GM21528 (cell line): ENCODE data around the gene TNFRSF1B.

Experiments
- ATAC-seq: cut with Tn5 transposase; IDR thresholded peaks from one replicate; pipeline ENCODE4 v1.9.1; 2021; ENCODE audit warnings: mild to moderate bottlenecking, moderate library complexity; ENCODE audit not compliant: unreplicated experiment, low FRiP score

Gene TNFRSF1B

GRCh38 chr1:12155328-12155727 lies 11.5 kb upstream of the TNFRSF1B start:
- ATAC-seq = no peak

GRCh38 chr1:12157366-12158231 lies 9.2 kb upstream of the TNFRSF1B start:
- ATAC-seq = no peak

DNA sequence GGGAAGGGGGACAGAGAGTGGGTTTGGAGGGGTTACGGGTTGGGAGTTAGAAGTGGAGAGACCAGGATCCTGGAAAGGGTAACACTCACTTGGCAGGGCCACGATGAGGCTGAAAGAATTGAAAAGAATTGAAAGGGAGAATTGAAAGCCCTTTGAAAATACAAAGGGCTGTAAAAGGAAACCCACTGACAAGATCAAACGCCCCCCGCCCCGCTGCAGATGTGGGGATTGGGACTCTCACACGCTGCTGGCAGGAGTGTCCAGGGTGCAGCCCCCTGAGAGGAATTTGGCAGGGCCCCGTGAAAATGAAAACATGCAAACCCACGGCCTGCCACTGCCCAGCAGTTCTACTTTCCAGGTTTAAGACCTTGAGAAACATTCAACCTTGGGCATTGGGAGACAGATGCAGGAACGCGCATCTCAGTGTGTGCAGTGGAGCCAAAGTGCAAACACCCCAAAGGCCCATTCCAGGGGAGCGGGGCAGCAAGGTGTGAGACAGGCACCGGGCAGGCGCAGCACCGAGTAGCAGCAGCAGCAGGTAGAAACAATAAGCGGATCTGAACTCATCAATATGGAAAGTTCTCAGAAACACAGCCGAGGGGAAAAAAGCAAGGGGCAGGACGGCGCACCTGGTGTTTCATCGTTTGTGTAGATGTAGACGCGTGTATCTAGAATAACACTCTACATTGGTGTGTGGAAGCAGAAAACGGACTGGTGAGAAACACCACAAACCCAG lies 8.3 kb upstream of the TNFRSF1B start:
- ATAC-seq = no peak

- ATAC-seq = no peak
Observed at GRCh38 chr1:12159816-12160215, 7.0 kb upstream of the TNFRSF1B start.

DNA sequence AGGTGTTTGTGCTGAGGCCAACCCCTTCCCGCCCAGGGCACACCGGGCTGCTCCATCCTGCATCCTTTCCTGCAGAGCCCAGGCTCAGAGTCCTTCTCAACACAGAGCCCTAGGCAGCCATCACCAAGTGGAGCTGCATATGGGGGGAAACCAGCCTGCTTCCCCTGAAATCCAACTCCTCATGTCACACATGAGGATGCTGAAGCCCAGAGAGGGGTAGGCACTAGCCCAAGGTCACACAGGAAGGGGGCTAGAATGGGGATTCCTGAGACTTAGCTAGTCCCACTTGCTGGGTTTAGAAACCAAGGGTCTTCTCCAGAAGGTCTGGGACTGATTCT lies 5.5 kb upstream of the TNFRSF1B start:
- peak; percentile 6 for ATAC-seq

- ATAC-seq = peak; percentile 76
Observed at GRCh38 chr1:12161662-12162458, 4.9 kb upstream of the TNFRSF1B start.

DNA sequence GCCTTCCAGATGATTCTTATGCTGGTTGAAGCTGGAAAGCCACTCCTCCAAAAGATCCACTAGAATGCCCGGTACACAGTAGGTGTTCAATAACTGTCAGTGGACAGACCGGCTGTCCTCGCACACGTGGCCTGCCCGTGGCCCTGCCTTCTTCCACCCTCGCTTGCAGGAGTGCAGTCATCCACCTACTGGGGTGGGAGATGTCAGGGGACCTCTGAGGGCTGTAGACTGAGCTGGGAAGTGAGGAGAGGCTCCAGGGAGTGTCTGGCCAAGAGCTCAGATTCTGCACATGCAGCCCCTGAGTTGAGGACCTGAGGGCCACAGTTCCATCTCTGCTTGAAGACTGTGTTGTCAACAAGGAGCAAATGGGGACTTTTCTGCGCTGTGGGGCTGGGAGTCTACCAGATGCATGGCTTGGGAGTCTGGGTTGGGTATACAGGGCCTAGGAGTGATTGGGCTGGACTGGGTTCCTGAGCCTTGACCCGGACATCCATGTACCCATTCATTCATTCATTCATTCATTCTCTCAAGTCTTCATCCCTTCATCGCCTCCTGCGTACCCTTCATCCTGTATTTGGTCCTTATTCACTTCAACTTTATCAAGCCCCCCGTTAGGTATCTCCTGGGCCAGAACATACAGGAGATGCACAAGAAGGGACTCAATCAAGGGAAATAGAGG lies 4.2 kb upstream of the TNFRSF1B start:
- no peak for ATAC-seq

DNA sequence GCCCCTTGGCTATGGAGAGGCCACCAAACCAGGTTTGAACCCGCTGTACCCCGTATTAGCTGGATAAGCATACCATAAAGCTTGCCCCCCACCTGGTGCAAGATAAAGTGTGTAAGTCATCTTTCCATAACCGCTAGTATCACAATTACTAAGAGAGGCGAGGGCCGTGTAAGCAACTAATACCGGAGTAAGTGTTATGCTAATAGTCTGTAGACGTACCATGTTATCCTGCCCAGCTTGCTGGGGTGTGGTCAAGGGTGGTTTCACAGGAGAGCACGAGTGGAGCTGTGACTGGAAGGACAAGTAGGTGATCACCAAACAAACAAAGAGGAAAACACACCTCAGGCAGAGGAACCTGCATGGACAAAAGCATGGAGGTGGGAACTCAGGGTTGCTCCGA lies 3.6 kb upstream of the TNFRSF1B start:
- ATAC-seq = no peak

DNA sequence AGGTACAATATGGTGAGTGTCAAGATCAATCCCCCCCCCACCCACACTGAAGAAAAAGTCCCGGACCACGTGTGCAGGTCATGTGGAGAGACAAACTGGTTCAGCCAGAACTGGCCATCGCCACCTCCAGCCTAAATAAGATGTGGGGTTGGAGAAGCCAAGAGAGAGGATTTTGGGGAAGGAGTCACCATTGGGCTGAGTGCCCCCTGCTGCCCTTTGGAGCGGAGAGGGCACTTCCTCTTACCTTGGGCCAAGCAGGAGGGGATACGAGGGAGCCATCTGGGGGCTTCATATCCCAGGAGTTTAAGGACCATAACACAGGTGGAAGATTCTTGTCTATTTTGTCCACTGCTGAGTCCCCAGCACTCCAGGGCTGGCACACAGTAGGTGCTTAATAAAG lies 2.6 kb upstream of the TNFRSF1B start:
- ATAC-seq = no peak

DNA sequence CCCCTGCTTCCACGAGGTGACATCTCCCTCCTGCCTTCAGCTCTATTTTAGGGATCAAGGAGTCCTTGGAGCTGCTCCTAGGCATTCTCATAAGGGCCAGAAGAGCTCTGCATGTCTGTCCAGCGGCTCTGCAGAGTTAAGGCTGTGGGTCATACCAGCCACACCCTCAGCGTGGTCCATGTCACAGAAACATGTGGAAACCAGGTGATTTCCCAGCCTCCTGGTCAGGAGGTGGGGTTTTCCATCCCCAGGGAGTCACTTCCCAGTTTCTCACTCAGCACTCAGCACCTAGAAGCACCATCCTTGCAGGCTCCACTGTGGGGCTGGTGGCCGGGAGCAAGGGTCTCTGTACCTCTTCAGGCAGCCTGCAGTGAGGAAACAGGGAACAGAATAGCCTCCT lies 1.4 kb upstream of the TNFRSF1B start:
- no peak for ATAC-seq

GRCh38 chr1:12167493-12168429 lies 970 bp downstream of the TNFRSF1B start:
- no peak for ATAC-seq

- ATAC-seq = no peak
Observed at GRCh38 chr1:12168451-12169160, 1.8 kb downstream of the TNFRSF1B start.

GRCh38 chr1:12169442-12170135 lies 2.8 kb downstream of the TNFRSF1B start:
- ATAC-seq = no peak

- no peak for ATAC-seq
Observed at GRCh38 chr1:12170263-12170671, 3.5 kb downstream of the TNFRSF1B start.

DNA sequence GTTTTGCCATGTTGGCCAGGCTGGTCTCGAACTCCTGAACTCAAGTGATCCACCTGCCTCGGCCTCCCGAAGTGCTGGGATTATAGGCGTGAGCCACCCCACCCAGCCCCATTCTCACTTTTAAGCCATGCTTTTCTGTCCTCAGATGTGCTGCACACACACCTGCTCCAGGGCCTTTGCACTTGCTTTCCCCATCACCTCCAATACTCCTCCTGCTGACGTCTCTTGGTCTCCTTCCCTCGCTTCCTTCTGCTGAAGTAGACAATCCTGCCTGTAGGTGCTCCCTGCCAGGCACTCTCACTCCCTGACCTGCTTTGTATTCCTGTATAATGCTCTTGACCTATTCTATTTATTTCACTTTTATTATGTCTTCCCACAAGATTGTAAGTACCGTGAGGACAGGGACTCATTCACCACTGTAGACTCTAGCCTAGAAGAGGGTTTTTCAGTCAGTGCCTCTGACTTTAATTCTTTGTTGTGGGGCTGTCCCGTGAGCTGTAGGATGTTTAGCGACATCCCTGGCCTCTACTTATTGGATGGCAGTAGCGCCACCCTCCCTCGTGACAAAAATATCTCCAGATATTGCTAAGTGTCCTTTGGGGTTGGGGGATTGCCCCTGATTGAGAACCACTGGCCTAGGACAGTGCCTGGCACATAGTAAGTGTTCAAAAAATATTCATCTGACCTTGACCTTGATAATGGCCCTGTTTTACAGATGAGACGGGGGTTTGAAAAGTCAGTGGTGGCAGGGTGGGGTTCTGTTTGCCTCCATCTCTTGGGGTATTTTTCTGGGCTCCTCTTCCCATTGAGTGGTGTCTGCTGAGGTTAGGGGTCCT lies 4.6 kb downstream of the TNFRSF1B start:
- ATAC-seq = no peak

DNA sequence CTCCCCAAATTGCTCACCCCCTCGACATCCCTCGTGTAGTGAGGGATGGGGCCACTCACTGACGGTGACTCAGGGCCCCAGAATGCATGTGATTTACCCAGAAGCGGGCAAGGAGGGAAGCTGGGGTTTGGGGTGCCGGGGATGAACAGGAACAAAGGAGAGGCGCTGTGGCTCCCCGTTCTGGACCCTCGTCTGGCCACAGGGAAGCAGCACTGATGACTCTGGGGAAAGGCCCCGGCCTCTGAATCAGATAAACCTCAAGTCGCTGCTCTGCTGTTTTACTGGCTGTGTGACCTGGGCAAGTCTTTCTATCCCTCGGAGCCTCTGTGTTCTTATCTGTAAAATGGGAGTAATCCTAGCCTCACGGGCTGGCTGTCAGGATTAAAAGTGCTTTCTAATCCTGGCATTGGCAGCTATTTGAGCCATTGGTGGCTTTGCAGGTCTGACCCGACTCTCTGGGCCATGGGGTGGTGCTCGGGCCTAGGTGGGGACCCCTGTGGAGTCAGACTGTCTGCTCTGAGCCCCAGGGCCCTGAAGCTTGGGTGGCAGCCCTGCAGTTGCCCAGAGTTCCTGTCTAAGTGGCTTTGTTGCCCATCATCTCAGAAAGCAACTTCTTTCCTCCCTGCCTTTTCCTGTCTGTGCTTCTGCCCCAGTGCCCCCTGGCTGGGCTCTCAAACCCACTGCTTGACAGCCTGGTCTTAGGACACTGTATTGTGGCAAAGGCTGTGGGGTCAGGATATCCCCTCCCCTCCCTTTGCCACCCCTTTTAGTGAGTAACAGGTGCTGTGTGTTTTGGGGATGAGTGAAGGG lies 5.5 kb downstream of the TNFRSF1B start:
- no peak for ATAC-seq
